ENCODE data around the gene SUFU. TPM values are rescaled to one million over a fixed set of nuclear protein-coding genes. Genes with fewer than 3 reads are reported as not detected.
A peak's percentile ranks its signal among the peaks of the same experiment; 100 is the strongest.
"Not testable (repeated sequence)": the region's sequence is repeated elsewhere in the genome, so short reads cannot be mapped to it uniquely, and the experiment has no call there.

SUFU gene
- total RNA-seq, 1 donor from 2014 or later = 4.2 TPM

DNA sequence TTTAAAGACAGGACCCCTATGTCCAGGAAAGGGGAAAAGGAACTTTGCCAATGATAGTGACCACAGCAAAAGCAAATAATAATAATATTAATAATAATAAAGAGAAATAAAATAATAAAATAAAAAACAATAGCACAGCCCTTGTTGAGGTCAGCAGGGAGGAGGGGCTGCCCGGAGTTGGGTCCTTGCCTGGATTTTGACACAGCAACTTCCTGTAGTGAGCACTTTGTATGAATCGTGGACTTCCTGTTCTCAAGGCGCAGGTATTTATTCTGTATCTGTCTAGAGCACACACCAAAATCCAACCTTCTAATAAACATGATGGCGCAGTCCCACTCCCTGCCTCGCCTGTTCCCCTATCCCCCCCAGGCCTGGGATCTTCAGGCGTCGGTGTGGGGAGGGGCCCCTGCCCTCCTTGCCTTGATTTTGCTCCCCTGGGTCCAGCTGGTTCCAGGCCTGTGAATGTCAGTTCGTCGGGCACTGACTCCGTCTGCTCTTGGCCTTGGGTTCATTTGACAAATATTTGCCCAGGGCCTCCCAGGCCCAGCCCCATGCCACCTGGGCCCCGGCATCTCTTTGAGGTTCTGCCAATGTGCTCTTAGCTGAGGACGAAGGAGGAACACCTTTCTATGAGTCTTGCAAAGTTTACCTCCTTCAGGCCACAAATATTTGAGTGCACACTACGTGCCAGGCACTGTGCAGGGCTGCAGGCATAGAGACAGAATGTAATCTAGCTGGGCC lies 154.4 kb downstream of the SUFU start:
- H3K9me3 ChIP-seq (ENCODE audit: control insufficient read depth in 3 of 3, low read length in 3 of 3) = no peaks in the 10 kb centered on the region
- H3K4me3 ChIP-seq (ENCODE audit: low read length in 3 of 3) = no peak overlapping the region
- no peaks in the 10 kb centered on the region for H3K27me3 ChIP-seq (ENCODE audit: control insufficient read depth in 3 of 3, insufficient read depth in 3 of 3, low read length in 3 of 3)
- H3K36me3 ChIP-seq (ENCODE audit: control insufficient read depth in 3 of 3, insufficient read depth in 3 of 3, low read length in 3 of 3) = peaks cover 43 to 53% (median 45%) of the 10 kb centered on the region in 3 donors
- no peak overlapping the region for H3K27ac ChIP-seq (ENCODE audit: low read depth, low read length)
- no peak overlapping the region for H3K9ac ChIP-seq (ENCODE audit: low read depth in 1 of 3, low read length in 3 of 3)
- H3K4me1 ChIP-seq (ENCODE audit: control insufficient read depth in 3 of 3, insufficient read depth in 3 of 3, low read length in 3 of 3) = peaks cover 15 to 32% (median 28%) of the 10 kb centered on the region in 3 donors

DNA sequence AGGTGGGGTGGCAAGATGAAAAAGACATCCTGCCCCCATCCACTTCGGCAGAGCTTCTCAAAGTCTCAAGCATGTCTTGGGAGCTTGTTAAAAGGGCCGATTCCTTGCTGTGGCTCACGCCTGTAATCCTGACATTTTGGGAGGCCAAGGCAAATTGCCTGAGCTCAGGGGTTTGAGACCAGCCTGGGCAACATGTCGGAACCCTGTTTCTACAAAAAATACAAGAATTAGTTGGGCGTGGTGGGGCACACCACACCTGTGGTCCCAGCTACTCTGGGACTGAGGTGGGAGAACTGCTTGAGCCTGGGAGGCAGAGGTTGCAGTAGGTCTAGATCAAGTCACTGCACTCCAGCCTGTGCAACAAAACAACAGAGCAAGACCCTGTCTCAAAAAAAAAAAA lies 155.0 kb downstream of the SUFU start:
- Histone ChIP-seq H3K9ac (ENCODE audit: low read depth in 1 of 3, low read length in 3 of 3) (no peak overlapping the region), H3K27ac (ENCODE audit: low read depth, low read length) (no peak overlapping the region), H3K4me3 (ENCODE audit: low read length in 3 of 3) (no peak overlapping the region), H3K4me1 (ENCODE audit: control insufficient read depth in 3 of 3, insufficient read depth in 3 of 3, low read length in 3 of 3) (peaks cover 15 to 26% (median 22%) of the 10 kb centered on the region in 3 donors), H3K9me3 (ENCODE audit: control insufficient read depth in 3 of 3, low read length in 3 of 3) (no peaks in the 10 kb centered on the region), H3K36me3 (ENCODE audit: control insufficient read depth in 3 of 3, insufficient read depth in 3 of 3, low read length in 3 of 3) (peaks cover 37 to 47% (median 39%) of the 10 kb centered on the region in 3 donors), H3K27me3 (ENCODE audit: control insufficient read depth in 3 of 3, insufficient read depth in 3 of 3, low read length in 3 of 3) (no peaks in the 10 kb centered on the region)

DNA sequence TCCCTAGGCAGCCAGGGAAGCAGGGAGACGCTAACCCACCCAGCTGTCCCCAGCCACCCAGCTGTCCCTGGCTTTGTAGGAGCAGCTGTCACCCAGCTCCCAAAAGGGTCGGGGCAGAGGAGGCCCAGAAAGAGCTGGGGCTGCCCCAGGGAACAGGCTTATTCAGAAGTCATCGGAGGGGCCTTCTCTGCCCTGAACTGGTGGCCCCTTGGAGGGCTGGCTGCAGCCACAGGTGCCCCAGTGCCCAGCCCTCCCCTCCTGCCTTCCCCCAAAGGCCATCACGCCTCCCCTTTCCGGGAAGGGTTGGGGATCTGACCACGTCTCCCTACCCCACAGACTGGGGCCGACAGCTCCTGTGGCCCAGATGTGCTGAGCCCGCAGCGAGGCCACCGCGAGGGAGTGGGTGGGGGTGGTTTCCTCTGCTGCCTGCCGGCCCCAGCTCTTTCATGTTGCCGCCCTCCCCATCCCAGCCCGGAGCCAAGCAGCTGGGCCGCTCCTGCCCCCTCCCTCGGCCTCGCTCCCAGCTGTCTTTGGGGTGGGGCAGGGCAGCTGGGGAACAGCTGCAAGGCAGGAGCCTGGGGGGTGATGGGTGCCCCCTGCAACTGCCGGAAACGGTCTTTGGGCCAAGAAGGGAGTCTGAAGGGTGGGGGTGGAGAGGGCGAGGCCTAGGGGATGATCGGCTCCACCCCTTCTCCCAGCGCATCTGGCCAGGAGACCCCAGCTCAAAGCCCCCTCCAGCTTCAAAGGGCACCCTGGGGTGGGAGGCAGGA lies 157.3 kb downstream of the SUFU start:
- H3K4me1 ChIP-seq (ENCODE audit: control insufficient read depth in 3 of 3, insufficient read depth in 3 of 3, low read length in 3 of 3) = peaks cover 15 to 22% (median 18%) of the 10 kb centered on the region in 3 donors
- no peaks in the 10 kb centered on the region for H3K9me3 ChIP-seq (ENCODE audit: control insufficient read depth in 3 of 3, low read length in 3 of 3)
- H3K27me3 ChIP-seq (ENCODE audit: control insufficient read depth in 3 of 3, insufficient read depth in 3 of 3, low read length in 3 of 3) = no peaks in the 10 kb centered on the region
- H3K4me3 ChIP-seq (ENCODE audit: low read length in 3 of 3) = peak overlapping the region in 1 of 3 donors; percentile 13
- peak overlapping the region in 1 of 3 donors; percentile 50 for H3K9ac ChIP-seq (ENCODE audit: low read depth in 1 of 3, low read length in 3 of 3)
- H3K27ac ChIP-seq (ENCODE audit: low read depth, low read length) = peak overlapping the region; percentile 12
- peaks cover 18 to 29% (median 23%) of the 10 kb centered on the region in 3 donors for H3K36me3 ChIP-seq (ENCODE audit: control insufficient read depth in 3 of 3, insufficient read depth in 3 of 3, low read length in 3 of 3)

DNA sequence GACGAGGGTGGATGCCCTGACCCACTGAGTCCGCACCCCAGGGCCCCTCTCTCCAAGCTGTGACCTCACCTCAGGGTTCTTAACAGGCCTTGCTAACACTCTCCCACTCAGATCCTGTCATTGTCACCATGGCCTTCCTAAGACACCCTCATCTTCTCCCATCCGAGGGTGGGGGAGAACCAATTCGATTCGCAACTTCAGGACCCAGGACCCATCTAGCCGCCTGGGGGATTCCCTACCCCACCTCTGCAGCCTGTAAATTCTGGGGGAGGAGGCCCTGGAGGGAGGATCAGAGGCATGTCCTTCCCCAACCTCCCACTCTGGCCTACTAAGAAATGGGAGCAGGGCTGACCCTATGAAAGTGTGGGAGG lies 157.9 kb downstream of the SUFU start:
- H3K36me3 ChIP-seq (ENCODE audit: control insufficient read depth in 3 of 3, insufficient read depth in 3 of 3, low read length in 3 of 3) = peaks cover 13 to 23% (median 17%) of the 10 kb centered on the region in 3 donors
- no peak overlapping the region for H3K27ac ChIP-seq (ENCODE audit: low read depth, low read length)
- H3K27me3 ChIP-seq (ENCODE audit: control insufficient read depth in 3 of 3, insufficient read depth in 3 of 3, low read length in 3 of 3) = no peaks in the 10 kb centered on the region
- peaks cover 15 to 22% (median 18%) of the 10 kb centered on the region in 3 donors for H3K4me1 ChIP-seq (ENCODE audit: control insufficient read depth in 3 of 3, insufficient read depth in 3 of 3, low read length in 3 of 3)
- no peaks in the 10 kb centered on the region for H3K9me3 ChIP-seq (ENCODE audit: control insufficient read depth in 3 of 3, low read length in 3 of 3)
- no peak overlapping the region for H3K9ac ChIP-seq (ENCODE audit: low read depth in 1 of 3, low read length in 3 of 3)
- no peak overlapping the region for H3K4me3 ChIP-seq (ENCODE audit: low read length in 3 of 3)

DNA sequence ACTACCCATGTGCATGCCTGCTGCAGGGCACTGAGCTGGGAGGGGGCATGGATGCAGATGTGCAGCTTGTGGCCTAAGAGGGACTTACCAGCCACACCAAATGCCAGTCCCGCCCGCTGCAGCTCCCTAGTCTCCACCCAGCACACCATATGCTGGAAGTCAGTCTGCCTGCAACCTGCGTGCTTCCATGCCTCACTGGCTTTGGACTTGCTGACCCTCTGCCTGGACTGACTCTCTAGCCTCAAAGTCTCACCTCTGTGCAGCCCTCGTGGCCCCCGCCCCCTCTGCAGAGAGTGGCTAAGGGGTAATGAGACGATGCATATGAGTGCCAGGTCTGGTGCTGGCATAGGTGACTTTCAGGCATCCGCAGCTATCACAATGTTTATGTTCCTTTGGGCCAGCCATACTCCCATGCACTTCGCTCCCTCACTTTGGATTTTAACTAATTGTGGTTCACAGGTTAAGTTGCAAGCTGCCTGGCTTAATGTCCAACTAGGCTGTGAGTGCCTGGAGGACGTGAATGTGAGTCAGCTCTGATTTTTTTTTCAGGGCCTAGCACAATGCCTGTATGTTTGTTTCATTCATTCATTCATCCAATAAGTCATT lies 162.2 kb downstream of the SUFU start:
- Histone ChIP-seq H3K27me3 (ENCODE audit: control insufficient read depth in 3 of 3, insufficient read depth in 3 of 3, low read length in 3 of 3) (no peaks in the 10 kb centered on the region), H3K9me3 (ENCODE audit: control insufficient read depth in 3 of 3, low read length in 3 of 3) (no peaks in the 10 kb centered on the region), H3K27ac (ENCODE audit: low read depth, low read length) (no peak overlapping the region), H3K36me3 (ENCODE audit: control insufficient read depth in 3 of 3, insufficient read depth in 3 of 3, low read length in 3 of 3) (no peaks in the 10 kb centered on the region), H3K4me1 (ENCODE audit: control insufficient read depth in 3 of 3, insufficient read depth in 3 of 3, low read length in 3 of 3) (peaks cover 14 to 30% (median 27%) of the 10 kb centered on the region in 3 donors), H3K9ac (ENCODE audit: low read depth in 1 of 3, low read length in 3 of 3) (peak overlapping the region in 1 of 3 donors; percentile 20), H3K4me3 (ENCODE audit: low read length in 3 of 3) (no peak overlapping the region)

DNA sequence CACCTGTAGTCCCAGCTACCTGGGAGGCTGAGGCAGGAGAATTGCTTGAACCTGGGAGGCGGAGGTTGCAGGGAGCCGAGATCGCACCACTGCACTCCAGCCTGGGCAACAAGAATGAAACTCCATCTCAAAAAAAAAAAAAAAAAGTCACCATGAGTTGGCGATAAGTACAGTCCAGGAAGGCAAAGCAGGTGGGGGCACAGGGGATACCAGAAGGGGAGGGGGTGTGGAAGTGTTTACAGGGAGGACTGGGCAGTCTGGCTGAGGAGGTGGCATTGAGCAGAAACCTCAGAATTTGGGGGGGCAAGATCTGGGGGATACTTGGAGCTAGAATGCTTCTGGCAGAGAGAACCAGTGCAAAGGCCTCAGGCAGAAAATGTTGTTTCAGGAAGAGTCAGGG lies 163.6 kb downstream of the SUFU start:
- H3K4me1 ChIP-seq (ENCODE audit: control insufficient read depth in 3 of 3, insufficient read depth in 3 of 3, low read length in 3 of 3) = peaks cover 10 to 22% (median 20%) of the 10 kb centered on the region in 3 donors
- H3K4me3 ChIP-seq (ENCODE audit: low read length in 3 of 3); H3K27me3 ChIP-seq (ENCODE audit: control insufficient read depth in 3 of 3, insufficient read depth in 3 of 3, low read length in 3 of 3); H3K27ac ChIP-seq (ENCODE audit: low read depth, low read length); H3K9me3 ChIP-seq (ENCODE audit: control insufficient read depth in 3 of 3, low read length in 3 of 3); H3K36me3 ChIP-seq (ENCODE audit: control insufficient read depth in 3 of 3, insufficient read depth in 3 of 3, low read length in 3 of 3); H3K9ac ChIP-seq (ENCODE audit: low read depth in 1 of 3, low read length in 3 of 3): not testable (repeated sequence)

DNA sequence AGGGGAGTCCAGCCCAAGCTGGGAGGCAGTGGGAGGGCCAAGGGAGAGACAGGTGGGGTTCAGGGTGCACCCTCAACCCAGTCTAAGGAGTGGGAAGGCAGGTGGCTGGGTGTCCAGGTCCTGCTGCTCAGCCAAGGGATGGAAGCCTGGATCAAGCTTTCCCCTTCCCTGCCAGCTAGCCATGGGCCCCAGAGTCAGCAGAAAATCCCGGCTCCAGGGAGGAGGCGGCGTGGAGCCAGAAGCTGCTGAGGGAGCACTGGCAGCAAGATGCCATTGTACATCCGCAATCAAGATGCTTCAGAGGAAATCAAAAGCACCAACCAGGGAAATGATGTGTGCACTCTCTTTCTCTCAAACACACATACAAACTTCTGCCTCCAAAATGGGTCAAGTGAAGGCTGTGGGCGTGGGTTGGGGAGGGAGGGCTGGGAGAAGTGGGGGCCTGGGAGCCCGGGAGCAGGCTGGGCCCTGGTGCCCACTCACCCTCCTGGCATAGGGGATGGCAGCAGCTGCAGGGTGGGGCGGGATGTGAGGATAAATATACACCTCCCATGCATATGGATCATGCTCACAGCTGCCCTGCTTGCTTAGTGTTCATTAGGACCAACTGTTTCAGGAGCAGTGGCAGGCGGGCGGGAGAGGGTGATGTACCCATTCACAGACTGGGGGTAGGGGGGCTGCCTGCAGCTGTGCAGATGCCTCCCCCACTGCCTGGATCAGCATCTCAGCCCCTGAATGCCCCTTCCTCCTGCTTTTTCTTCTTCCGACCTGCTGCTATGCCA lies 164.7 kb downstream of the SUFU start:
- Histone ChIP-seq H3K9ac (ENCODE audit: low read depth in 1 of 3, low read length in 3 of 3) (peak overlapping the region in 1 of 3 donors; percentile 54), H3K9me3 (ENCODE audit: control insufficient read depth in 3 of 3, low read length in 3 of 3) (no peaks in the 10 kb centered on the region), H3K27me3 (ENCODE audit: control insufficient read depth in 3 of 3, insufficient read depth in 3 of 3, low read length in 3 of 3) (no peaks in the 10 kb centered on the region), H3K36me3 (ENCODE audit: control insufficient read depth in 3 of 3, insufficient read depth in 3 of 3, low read length in 3 of 3) (no peaks in the 10 kb centered on the region), H3K4me3 (ENCODE audit: low read length in 3 of 3) (no peak overlapping the region), H3K27ac (ENCODE audit: low read depth, low read length) (peak overlapping the region; percentile 62), H3K4me1 (ENCODE audit: control insufficient read depth in 3 of 3, insufficient read depth in 3 of 3, low read length in 3 of 3) (peaks cover 17 to 31% (median 24%) of the 10 kb centered on the region in 3 donors)

DNA sequence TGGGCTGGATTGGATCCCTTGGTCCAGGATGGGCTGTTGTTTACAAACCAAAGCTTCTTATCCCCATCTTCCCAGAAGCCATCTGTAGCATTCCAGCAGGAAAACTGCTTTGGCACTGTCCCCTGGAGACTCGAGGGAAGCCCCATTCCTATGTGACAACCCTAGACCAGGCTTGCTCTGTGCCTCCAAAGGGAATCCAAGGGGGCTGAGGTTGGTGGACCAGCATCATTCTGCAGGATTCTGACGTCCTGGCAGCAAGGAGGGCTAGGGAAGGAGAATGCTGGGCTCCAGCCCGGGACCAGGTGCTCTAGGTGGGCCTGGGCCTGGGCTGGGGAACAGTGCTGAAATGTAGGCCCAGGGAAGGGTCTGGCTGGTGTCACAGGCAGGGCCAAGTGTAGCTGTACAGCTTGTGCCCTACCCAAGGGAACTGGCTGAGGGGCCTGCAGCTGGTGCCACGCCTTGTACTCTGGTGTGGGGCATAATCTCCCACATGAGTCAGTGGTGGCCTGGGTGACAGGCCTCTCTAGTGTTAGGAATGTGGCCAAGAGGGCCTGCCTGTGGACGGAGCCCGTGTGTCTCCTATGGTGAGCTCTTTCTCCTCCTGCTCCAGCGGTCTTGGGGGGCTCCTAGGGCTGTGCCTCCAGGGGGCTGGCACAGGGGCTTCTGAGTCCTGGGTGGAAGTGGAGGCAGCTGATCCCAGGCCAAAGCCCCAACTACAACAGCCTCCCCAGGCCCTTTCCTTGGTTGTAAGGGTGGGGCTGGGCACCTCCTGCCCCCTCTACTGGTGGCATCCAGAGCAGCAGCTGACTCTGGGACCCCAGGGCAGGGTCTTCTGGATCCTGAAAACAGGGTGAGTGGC lies 165.7 kb downstream of the SUFU start:
- H3K9ac ChIP-seq (ENCODE audit: low read depth in 1 of 3, low read length in 3 of 3) = peak overlapping the region; percentile 40 to 57 (median 54)

More for the DNA sequence above, 165.7 kb downstream of the SUFU start:
- H3K4me1 ChIP-seq (ENCODE audit: control insufficient read depth in 3 of 3, insufficient read depth in 3 of 3, low read length in 3 of 3) = peaks cover 25 to 38% (median 31%) of the 10 kb centered on the region in 3 donors
- no peak overlapping the region for H3K4me3 ChIP-seq (ENCODE audit: low read length in 3 of 3)
- H3K9me3 ChIP-seq (ENCODE audit: control insufficient read depth in 3 of 3, low read length in 3 of 3) = no peaks in the 10 kb centered on the region
- H3K36me3 ChIP-seq (ENCODE audit: control insufficient read depth in 3 of 3, insufficient read depth in 3 of 3, low read length in 3 of 3) = no peaks in the 10 kb centered on the region
- peak overlapping the region; percentile 62 for H3K27ac ChIP-seq (ENCODE audit: low read depth, low read length)
- no peaks in the 10 kb centered on the region for H3K27me3 ChIP-seq (ENCODE audit: control insufficient read depth in 3 of 3, insufficient read depth in 3 of 3, low read length in 3 of 3)
